Nephron progenitor cell (in vitro differentiated cells): ENCODE results near the gene AFF1.
A peak's percentile ranks its signal among the peaks of the same experiment; 100 is the strongest.

Source experiments
- DNase-seq: peaks from one replicate; pipeline ENCODE4 v3.0.0; 2021
- H3K27ac Mint-ChIP-seq: 2 replicates; pipeline ENCODE4 v1.8.0; 2021; ENCODE audit warnings: mild to moderate bottlenecking, moderate library complexity, mixed read lengths
- H3K27me3 Mint-ChIP-seq: 2 replicates; pipeline ENCODE4 v1.8.0; 2021; ENCODE audit warnings: mild to moderate bottlenecking, low read depth, mixed read lengths; ENCODE audit not compliant: poor library complexity
- H3K36me3 Mint-ChIP-seq: 2 replicates; pipeline ENCODE4 v1.8.0; 2021; ENCODE audit warnings: low read depth, mixed read lengths
- H3K4me1 Mint-ChIP-seq: 2 replicates; pipeline ENCODE4 v1.8.0; 2021; ENCODE audit warnings: mixed read lengths
- H3K4me3 Mint-ChIP-seq: 2 replicates; pipeline ENCODE4 v1.8.0; 2021; ENCODE audit warnings: mild to moderate bottlenecking, moderate library complexity, mixed read lengths
- H3K9me3 Mint-ChIP-seq: 2 replicates; pipeline ENCODE4 v1.8.0; 2021; ENCODE audit warnings: mild to moderate bottlenecking, moderate library complexity, mixed read lengths
- CTCF ChIP-seq: fragments of 200-600 bp; sonication (generic); IDR thresholded peaks from 2 replicates; pipeline ENCODE4 v1.5.0; 2021; ENCODE audit warnings: antibody characterized with exemption

Gene AFF1

GRCh38 chr4:86944964-86945781 lies 10.4 kb downstream of the AFF1 start:
- H3K27me3 Mint-ChIP-seq, result no peaks in the 10 kb centered on the region
- peaks cover 12% of the 10 kb centered on the region for H3K36me3 Mint-ChIP-seq
- no peak overlapping the region for H3K27ac Mint-ChIP-seq
- no peak overlapping the region for H3K4me3 Mint-ChIP-seq
- no peak for DNase-seq
- no peak for TF ChIP-seq CTCF
- H3K9me3 Mint-ChIP-seq, result no peaks in the 10 kb centered on the region
- peaks cover 74% of the 10 kb centered on the region for H3K4me1 Mint-ChIP-seq

GRCh38 chr4:86946868-86947500 lies 12.2 kb downstream of the AFF1 start:
- Mint-ChIP-seq H3K9me3 (no peaks in the 10 kb centered on the region), H3K27ac (peak overlapping the region; percentile 86), H3K36me3 (peaks cover 28% of the 10 kb centered on the region), H3K4me3 (no peak overlapping the region), H3K27me3 (no peaks in the 10 kb centered on the region), H3K4me1 (peaks cover 82% of the 10 kb centered on the region)
- no peak for DNase-seq
- TF ChIP-seq CTCF, result no peak

- Mint-ChIP-seq H3K9me3 (no peaks in the 10 kb centered on the region), H3K36me3 (peaks cover 28% of the 10 kb centered on the region), H3K4me1 (peaks cover 81% of the 10 kb centered on the region), H3K27ac (peak overlapping the region; percentile 23), H3K4me3 (no peak overlapping the region), H3K27me3 (no peaks in the 10 kb centered on the region)
- TF ChIP-seq CTCF, result no peak
- DNase-seq, result no peak
Observed at GRCh38 chr4:86947501-86948120, 12.8 kb downstream of the AFF1 start.

- Mint-ChIP-seq H3K27ac (peak overlapping the region; percentile 37), H3K4me1 (peaks cover 79% of the 10 kb centered on the region), H3K27me3 (no peaks in the 10 kb centered on the region), H3K9me3 (no peaks in the 10 kb centered on the region), H3K4me3 (no peak overlapping the region), H3K36me3 (peaks cover 28% of the 10 kb centered on the region)
- TF ChIP-seq CTCF, result no peak
- DNase-seq, result no peak
Observed at GRCh38 chr4:86948276-86948675, 13.5 kb downstream of the AFF1 start.

GRCh38 chr4:86950831-86951525 lies 16.2 kb downstream of the AFF1 start:
- H3K36me3 Mint-ChIP-seq, result peaks cover 47% of the 10 kb centered on the region
- peaks cover 74% of the 10 kb centered on the region for H3K4me1 Mint-ChIP-seq
- no peaks in the 10 kb centered on the region for H3K9me3 Mint-ChIP-seq
- no peak for TF ChIP-seq CTCF
- H3K27ac Mint-ChIP-seq, result peak overlapping the region; percentile 92
- DNase-seq, result no peak
- H3K4me3 Mint-ChIP-seq, result peak overlapping the region; percentile 60
- no peaks in the 10 kb centered on the region for H3K27me3 Mint-ChIP-seq
